ENCODE data around the gene RNU6-1.

RNU6-1 gene

GRCh38 chr15:67838789-67839332 is 984 bp downstream of the RNU6-1 start:
- H3K27me3 ChIP-seq = peaks cover 23% of the 10 kb centered on the region
- peak overlapping the region; percentile 90 for H3K4me3 ChIP-seq (ENCODE audit: low read depth, low read length)
- no peaks in the 10 kb centered on the region for H3K36me3 ChIP-seq
- no peak for TF ChIP-seq CTCF (IDR thresholded peaks at IDR 0.05; ENCODE audit: low read depth, low read length)
- DNase-seq = peak; percentile 83
- H3K4me1 ChIP-seq = no peaks in the 10 kb centered on the region; the same call in 1 of the 2 replicates
- H3K9me3 ChIP-seq = no peaks in the 10 kb centered on the region

GRCh38 chr15:67836955-67837354 is 2.9 kb downstream of the RNU6-1 start:
- peaks cover 43% of the 10 kb centered on the region for H3K27me3 ChIP-seq
- H3K36me3 ChIP-seq = no peaks in the 10 kb centered on the region
- no peak for TF ChIP-seq CTCF (IDR thresholded peaks at IDR 0.05; ENCODE audit: low read depth, low read length)
- no peak overlapping the region for H3K4me3 ChIP-seq (ENCODE audit: low read depth, low read length)
- H3K4me1 ChIP-seq = no peaks in the 10 kb centered on the region; the same call in 1 of the 2 replicates
- DNase-seq = no peak
- H3K9me3 ChIP-seq = no peaks in the 10 kb centered on the region

GRCh38 chr15:67836477-67836876 is 3.4 kb downstream of the RNU6-1 start:
- peaks cover 45% of the 10 kb centered on the region for H3K27me3 ChIP-seq
- H3K4me1 ChIP-seq = no peaks in the 10 kb centered on the region; the same call in 1 of the 2 replicates
- no peaks in the 10 kb centered on the region for H3K9me3 ChIP-seq
- DNase-seq = peak; percentile 60
- H3K36me3 ChIP-seq = no peaks in the 10 kb centered on the region
- peak; percentile 77 for TF ChIP-seq CTCF (IDR thresholded peaks at IDR 0.05; ENCODE audit: low read depth, low read length)
- H3K4me3 ChIP-seq (ENCODE audit: low read depth, low read length) = no peak overlapping the region

- peaks cover 49% of the 10 kb centered on the region for H3K27me3 ChIP-seq
- no peaks in the 10 kb centered on the region; the same call in 1 of the 2 replicates for H3K4me1 ChIP-seq
- no peak for TF ChIP-seq CTCF (IDR thresholded peaks at IDR 0.05; ENCODE audit: low read depth, low read length)
These were observed 3.8 kb downstream of the RNU6-1 start for GRCh38 chr15:67836134-67836455.

GRCh38 chr15:67835297-67836133 is 4.3 kb downstream of the RNU6-1 start:
- Histone ChIP-seq H3K4me3 (ENCODE audit: low read depth, low read length) (peak overlapping the region; percentile 42), H3K9me3 (no peaks in the 10 kb centered on the region), H3K27me3 (peaks cover 55% of the 10 kb centered on the region), H3K4me1 (no peaks in the 10 kb centered on the region), H3K36me3 (no peaks in the 10 kb centered on the region)
- no peak for DNase-seq
- no peak for TF ChIP-seq CTCF (IDR thresholded peaks at IDR 0.05; ENCODE audit: low read depth, low read length)

More at GRCh38 chr15:67836134-67836455, 3.8 kb downstream of the RNU6-1 start:
- Histone ChIP-seq H3K36me3 (no peaks in the 10 kb centered on the region), H3K4me3 (ENCODE audit: low read depth, low read length) (peak overlapping the region; percentile 42), H3K9me3 (no peaks in the 10 kb centered on the region)
- no peak for DNase-seq

Measured in BE2C (cell line).